GM19467 (cell line): ENCODE data around the gene SECTM1.

Experiments
- ATAC-seq: cut with Tn5 transposase; IDR thresholded peaks from one replicate; pipeline ENCODE4 v1.9.1; 2021; ENCODE audit warnings: mild to moderate bottlenecking, moderate library complexity; ENCODE audit not compliant: unreplicated experiment

SECTM1 gene

GRCh38 chr17:82317394-82318168 is 16.0 kb downstream of the SECTM1 start, which contains the start of gene CD7:
Gene CD7, minus strand, starts transcription at chr17:82317608. Its CDS starts 113 bp downstream, at chr17:82317495.
- ATAC-seq = no peak

- no peak for ATAC-seq
Measured at GRCh38 chr17:82316651-82317393, 16.7 kb downstream of the SECTM1 start.

- no peak for ATAC-seq
Measured at GRCh38 chr17:82315703-82316358, 17.7 kb downstream of the SECTM1 start.

- no peak for ATAC-seq
Measured at GRCh38 chr17:82314727-82315605, 18.6 kb downstream of the SECTM1 start.

- no peak for ATAC-seq
Measured at GRCh38 chr17:82314012-82314726, 19.4 kb downstream of the SECTM1 start.

- no peak for ATAC-seq
Measured at GRCh38 chr17:82313195-82314011, 20.2 kb downstream of the SECTM1 start.

- ATAC-seq = no peak
Measured at GRCh38 chr17:82311971-82312370, 21.6 kb downstream of the SECTM1 start.

GRCh38 chr17:82310877-82311276 is 22.7 kb downstream of the SECTM1 start:
- ATAC-seq = no peak

GRCh38 chr17:82309656-82310570 is 23.7 kb downstream of the SECTM1 start:
- ATAC-seq = no peak

GRCh38 chr17:82305727-82306300 is 27.8 kb downstream of the SECTM1 start:
- ATAC-seq = no peak

GRCh38 chr17:82304826-82305726 is 28.5 kb downstream of the SECTM1 start:
- ATAC-seq = no peak

GRCh38 chr17:82303944-82304808 is 29.4 kb downstream of the SECTM1 start:
- ATAC-seq = no peak

GRCh38 chr17:82302991-82303943 is 30.3 kb downstream of the SECTM1 start:
- no peak for ATAC-seq

GRCh38 chr17:82302568-82302963 is 31.0 kb downstream of the SECTM1 start:
- no peak for ATAC-seq
